GM20431 (cell line): ENCODE data around the gene TAF15.

Experiments
- in situ Hi-C: fragments of 300-500 bp; cut with MseI, MboI; formaldehyde crosslinking; loops from one replicate; pipeline ENCODE4 v1.15.0; 2020; ENCODE audit warnings: low sequenced_read_pairs; ENCODE audit not compliant: unreplicated experiment

Gene TAF15

DNA sequence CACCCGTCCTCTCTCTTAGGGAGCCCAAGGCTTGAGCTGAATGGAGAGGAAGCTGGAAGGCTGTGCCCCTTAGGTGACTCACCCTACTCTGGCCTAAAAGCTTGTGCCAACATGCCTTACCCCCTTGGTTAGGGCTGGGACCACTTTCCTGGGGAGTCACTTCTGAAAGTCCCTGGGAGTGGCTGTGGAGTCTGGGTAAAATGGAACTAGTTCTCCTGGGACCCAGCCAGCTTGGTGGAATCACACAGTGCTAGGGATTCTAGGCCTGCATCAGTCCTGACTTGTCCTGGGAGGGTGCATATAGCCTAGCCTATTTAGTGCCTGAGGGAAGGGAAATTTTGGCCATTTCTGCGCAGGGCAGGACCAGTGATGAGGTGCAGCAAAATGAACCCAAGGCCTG, 24.4 kb upstream of the TAF15 start:
- in situ Hi-C loops = no loop called here

GRCh38 chr17:35786941-35787432, 22.3 kb upstream of the TAF15 start:
- in situ Hi-C loops = no loop called here

DNA sequence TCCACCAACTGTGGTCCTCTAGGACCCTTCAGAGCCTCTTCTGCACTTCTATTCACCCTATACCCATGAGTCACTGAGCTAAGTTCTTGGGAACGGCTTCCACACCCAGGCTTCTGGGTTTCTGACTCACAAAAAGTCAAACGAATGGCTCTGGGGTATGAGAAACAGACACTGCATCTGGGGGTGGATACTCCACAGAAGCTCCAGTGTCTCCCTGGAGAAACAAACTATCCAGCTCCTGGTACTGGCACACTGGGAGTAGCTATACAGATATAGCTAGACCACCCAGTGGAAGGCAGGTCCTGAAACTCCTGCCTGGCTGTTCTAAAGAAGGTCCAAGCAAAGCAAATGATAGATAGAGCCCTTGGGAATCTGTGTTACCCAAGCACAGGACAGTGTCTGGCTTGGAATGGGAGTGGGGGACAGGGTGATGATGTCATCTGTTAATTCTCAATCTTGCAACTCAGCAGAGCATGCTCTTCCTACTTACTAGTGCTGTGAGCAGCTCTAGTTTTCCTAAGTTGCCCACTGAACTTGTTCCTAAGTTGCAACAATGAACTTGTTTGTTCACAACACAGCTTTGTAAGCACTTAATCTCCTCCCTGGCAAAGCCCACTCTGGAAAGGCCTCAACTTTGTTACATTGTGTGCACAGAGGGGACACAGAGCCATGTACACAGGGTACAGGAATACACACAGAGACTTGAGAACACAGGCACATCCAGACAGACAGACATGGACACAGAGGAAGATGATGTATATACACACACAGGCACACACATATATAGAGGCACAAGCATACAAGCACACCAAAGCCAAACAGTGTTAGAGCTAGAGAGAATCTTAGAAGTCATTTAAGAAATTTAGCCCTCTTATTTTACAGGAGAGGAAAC, 20.6 kb upstream of the TAF15 start:
- in situ Hi-C loops = no loop called here

DNA sequence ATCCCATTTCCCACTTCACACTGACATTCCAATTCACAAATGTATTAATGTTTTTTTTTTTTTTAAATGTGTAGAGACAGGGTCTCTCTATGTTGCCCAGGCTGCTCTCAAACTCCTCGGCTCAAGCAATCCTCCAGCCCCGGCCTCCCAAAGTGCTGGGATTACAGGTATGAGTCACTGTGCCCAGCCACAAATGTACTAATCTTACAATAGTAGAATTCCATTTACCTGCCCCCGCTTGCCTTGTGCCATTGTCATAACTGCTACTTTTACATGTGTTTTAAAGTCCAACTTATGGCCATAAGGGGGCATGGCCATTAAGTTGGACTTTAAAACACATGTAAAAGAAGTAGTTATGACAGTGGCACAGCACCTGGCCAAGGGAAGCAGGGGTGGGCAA, 18.4 kb upstream of the TAF15 start:
- in situ Hi-C loops = no loop called here

DNA sequence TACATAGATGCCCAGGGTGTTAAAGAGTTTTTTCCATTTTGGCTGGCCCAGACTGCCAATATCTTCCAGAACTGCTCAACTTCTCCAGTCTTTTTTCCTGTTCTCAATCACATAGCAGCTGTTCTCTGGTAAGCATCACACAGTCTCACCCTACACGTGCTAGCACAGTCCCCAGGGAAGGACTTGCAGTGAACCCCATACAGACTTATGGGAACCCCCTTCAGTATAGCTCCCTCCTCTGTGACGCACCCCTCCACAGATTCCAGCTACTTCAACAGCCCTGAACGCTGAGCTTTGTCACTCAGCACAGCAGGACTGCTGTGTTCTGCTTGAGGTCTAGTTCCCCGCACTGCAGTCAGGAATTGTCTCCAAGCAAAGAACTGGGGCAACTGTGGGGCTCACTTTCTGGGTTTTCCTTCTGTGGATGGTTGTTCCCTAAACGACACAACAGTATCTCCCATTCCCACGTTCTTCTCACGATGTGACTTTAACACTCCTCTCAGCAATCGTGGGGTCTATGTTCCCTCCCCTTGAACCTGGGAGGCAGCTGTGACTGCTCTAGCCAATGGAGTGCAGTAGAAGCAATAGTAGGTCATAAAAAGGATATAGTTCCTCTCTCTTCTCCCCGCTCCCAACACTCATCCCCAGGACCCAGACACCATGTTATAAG, 17.5 kb upstream of the TAF15 start:
- in situ Hi-C loops = no loop called here

DNA sequence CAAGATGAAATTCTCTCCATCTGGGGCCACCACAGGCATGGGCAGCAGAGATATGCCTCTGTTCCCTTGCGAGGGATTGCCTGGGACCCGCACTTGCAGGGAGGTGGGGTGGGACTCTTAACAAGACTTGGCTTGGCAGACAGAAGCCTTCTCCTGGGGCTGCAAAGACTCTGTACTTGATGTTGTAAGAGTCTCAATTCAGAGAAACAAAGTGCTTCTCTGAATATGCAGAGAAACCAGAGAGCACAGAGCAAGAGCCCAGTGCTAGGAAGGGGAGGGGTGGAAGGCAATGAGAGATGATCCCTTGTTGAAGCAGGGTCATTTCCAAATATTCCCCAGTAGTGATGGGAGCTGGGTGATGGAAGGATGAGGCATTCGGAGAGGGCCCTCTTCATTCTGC, 16.0 kb upstream of the TAF15 start:
- in situ Hi-C loops = no loop called here

DNA sequence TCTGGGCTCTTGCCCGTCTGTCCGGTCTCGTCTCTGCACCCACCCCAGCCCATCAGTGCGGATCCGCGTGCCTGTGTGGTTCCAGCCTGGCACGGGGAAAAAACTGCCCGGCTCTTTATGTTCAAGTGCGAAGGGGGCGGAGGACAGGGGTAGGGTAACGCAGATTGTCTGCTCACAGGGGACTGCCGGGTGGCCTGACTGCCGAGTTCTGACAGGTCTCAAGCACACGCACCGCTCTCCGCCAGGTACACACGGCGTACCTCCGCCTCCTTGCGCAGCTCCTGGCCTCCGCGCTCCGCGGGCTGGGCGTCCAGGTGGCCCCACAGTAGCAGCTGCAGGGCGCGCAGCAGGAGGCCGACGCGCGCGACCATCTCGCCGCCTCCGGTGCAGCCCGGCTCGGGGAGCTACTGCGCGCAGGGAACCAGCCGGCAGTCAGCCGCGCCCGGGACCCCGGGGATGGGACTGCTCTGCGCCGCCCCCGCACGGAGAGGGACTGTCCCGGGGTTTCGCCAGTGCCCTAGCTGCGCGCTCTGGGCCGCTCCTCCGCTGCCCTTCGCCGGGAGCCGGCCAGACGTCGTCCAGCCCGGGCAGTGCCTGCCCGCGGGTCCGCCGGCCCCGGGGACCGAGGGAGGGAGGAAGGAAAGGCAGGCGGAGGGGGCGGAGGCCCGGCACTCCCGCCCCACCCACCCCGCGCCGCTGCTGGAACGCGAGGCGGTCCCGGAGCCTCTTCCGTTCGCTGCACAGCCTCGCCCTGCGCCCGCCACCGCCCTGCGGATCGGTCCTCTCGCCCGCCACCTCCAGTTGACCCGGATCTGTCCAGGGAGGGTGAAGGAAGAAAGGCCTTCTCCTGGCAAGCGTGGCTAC, 14.0 kb upstream of the TAF15 start, which contains the start of gene MMP28:
MMP28 (minus strand) TSS at position 635 of the 864 bp plus-strand sequence; CDS start at position 371, 264 bp downstream.
- in situ Hi-C loops = no loop called here

DNA sequence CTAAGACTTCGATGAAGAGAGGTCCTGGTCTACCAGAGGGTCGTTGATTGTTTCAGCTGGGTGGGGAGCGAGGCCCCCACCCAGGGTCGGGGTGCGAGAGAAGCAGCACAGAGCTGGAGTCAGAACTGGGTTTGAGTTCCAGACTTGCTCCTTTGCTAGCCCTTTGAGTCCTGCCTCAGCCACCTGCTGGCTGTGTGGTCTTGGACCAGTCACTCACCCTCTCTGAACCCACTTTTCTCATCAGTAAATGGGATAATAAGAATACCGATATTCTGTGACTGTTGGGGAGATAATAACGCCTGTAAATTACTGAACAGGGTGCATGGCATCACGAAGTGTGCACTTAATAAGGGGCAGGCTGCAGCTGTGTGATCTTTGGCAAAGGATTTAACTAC, 13.4 kb upstream of the TAF15 start:
- in situ Hi-C loops = no loop called here

DNA sequence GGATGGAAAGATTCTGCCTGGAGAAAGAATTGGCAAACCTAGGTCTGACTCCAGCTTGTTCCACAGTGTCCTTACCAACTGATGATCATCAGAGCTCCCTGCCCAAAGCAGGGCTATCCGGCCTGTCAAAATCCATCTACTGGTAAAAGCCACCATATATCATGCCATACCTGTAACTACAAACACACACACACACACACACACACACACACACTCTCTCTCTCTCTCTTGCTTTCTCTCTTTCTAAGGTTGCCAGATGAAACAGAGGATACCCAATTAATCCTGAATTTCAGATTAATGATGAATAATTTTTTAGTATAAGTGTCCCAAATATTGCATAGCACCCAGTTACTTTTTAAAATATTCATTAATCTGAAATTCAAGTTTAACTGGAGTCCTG, 12.3 kb upstream of the TAF15 start:
- in situ Hi-C loops = no loop called here

DNA sequence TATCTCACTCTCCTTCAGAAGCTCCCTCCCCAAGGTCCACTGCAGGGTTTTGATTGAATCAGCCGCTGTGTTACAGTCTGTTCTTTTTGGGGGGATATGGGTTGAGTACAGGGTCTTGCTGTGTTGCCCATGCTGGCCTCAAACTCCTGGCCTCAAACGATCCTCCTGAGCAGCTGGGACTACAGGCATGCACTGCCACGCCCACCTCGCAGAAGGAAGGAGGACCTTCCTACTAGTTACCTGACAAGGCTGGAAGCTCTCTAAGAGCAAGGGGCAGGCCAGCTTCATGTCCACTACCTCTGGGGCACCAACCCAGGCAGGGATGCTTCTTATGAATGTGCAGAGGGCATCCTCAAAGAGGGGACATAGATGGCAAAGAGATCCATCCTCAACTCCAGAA, 11.9 kb upstream of the TAF15 start:
- in situ Hi-C loops = no loop called here

DNA sequence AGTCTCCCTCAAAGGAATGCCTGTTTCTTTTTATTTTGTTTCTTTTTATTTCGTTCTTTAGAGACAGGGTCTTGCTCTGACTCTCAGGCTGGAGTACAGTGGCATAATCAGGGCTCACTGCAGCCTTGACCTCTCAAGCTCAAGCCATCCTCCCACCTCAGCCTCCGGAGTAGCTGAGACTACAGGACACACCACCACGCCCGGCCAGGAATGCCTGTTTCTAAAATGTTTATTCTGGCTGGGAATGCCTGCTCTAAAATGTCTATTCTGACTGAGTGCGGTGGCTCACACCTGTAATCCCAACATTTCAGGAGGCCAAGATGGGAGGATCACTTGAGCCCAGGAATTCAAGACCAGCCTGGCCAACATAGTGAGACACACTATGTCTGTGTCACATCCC, 11.4 kb upstream of the TAF15 start:
- in situ Hi-C loops = no loop called here

- in situ Hi-C loops = no loop called here
Measured at GRCh38 chr17:35799942-35800341, 9.3 kb upstream of the TAF15 start.

DNA sequence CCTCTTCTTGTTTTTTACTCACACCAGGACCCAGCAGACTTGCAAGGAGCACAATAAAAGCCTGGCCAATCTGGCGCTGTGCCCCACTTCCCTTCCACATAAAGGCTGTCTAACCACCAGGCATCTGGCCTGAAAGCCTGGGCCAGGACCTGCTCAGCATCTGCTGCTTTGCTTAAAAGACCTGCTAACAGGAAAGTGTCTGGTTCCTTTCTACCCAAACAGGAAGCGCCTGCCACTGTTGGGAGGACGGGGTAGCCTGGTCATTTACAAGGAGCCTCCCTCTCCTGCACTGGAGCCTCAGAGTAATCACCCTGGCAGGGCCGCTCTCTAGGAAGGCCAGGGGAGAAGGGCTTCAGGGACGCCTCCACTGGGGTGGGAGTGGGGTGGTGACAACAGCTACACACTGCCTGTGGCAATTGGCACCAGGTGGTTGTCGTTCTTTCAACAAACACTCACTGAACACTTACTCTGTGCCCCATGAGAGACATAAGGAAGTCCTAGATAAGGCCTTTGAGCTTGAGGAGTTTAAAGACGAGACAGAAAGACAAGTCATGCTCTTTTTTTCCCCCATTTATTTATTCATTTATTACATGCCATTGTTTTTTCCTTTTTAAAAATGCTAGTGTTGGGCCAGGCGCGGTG, 7.6 kb upstream of the TAF15 start:
- in situ Hi-C loops = no loop called here

- in situ Hi-C loops = no loop called here
Measured at GRCh38 chr17:35804658-35805192, 4.6 kb upstream of the TAF15 start.

- in situ Hi-C loops = no loop called here
Measured at GRCh38 chr17:35807371-35808144, 1.7 kb upstream of the TAF15 start.

DNA sequence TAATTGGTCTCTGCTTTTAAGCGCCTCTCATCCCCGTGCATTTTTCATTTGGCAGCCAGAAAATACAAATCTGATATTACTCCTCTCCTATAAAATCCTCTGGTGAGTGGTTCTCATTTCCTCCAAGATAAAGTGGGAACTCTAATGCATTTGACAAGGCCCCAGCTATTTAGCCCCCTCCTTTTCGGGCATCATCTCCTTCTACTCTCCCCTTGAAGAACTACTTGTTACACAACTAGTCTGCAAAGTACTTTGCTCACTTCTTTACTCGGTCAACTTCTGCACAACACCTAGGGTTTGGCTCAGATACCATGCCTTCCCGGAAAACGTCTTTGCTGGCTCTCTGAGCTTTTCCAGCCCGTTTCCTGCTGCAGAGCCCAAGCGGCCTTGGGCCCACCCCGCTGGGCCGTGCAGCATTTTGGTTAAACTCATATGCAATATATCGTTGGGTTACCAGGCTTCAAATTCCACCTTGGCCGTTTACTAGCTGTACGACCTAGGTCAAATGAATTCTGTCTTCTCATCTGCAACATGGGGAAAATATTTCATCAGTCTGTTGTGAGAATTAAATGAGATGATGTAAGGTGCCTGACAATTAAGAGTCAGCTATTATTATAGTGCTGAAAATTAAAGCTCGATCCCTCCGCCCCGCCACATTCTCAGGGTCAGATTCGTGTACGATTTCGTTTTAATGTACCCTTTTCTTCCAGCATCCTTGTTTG, 883 bp upstream of the TAF15 start:
- in situ Hi-C loops = no loop called here

DNA sequence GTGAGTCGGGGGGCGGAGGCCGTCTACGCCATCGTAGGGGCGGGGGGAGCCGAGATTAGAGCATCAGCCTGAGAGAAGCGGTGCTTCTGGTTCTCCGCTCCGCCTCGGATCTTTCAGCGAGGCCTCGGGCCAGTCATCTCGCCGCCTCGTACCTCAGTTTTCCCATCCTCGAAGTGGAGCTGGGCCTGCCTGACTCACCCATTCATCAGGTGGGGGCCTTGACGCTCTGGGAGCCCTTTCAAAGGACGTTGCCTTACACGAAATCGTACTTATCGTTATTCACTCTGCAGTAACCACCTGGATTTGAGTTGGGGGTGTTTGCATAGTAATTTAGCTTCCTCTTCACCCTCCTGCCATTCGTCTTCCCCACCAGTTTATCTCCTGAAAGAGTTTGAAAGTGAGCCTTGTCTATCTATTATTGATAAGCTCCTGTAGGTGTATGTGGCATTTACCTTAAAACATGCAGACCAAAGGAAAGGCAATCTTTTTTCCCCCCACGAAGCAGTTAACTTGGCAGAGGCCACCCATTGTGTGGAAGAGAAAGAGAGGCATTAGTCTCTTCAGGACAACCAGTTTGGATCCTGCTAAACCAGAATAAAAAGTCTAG, 674 bp downstream of the TAF15 start:
- in situ Hi-C loops = no loop called here

DNA sequence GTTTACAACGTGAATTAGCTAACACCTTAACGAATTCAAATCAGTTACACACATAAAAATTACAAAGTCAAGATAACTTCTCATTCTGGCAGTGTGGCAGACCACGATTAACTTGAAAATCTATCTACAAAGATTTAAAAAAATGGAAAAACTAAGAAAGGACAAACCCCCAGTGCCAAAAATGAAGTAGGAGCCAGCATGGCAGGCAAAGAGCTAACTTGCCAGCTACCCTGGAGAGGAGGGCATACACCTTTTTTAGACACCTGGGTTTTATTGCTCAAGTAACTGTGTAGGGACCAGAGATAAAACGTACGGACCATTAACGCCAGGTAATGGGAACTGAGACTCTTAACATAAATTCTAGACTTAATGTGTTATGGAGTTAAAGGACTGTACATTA, 2.5 kb downstream of the TAF15 start:
- in situ Hi-C loops = no loop called here
